Heart left ventricle (tissue), 13 donors: ENCODE data around the gene ZNF154.

Source experiments
- CTCF ChIP-seq, 12 donors: fragments of 200-600 bp; sonication (generic) in 4 of 12; IDR thresholded peaks; one replicate each; pipeline versions ENCODE4 v1.5.0 to v1.8.0; 2018 to 2022; ENCODE audit warnings: antibody characterized with exemption in 12 of 12, mild to moderate bottlenecking in 5 of 12
- POLR2A ChIP-seq, 2 donors: fragments of 450-650 bp; IDR thresholded peaks; one replicate each; pipeline ENCODE4 v1.6.1; 2017; ENCODE audit warnings: antibody characterized with exemption in 2 of 2, mild to moderate bottlenecking in 2 of 2, moderate library complexity in 2 of 2
- donor health status: ischemic (EF 13 %, LVEDD 7.1; RV severe dilation, severe dysfunction).
- donor health status: DM: no; HTN: yes; CAD: no.
- donor health status: DM: no; HTN: no; CAD: no.
- donor health status: ischemic (EF 25% LVEDD 6.9; RV normal size, moderate dysfunction).
- donor health status: ischemic (EF 25% LVEDD 5.7; RV mildly dilated, moderate dysfunction).
- donor health status: ischemic (EF 35%, LVEDD 5.7; RV mildly dilated, moderate dysfunction).
- donor health status: nonischemic (EF 11% LVEDD 7.7; RV severe dilation, severe dysfunction).
- donor health status: DM: yes; HTN: yes; CAD: no.
- donor health status: PGD.
- donor health status: ischemic (EF 29% LVEDD 5.4; RV normal size, mild dysfunction).
- donor health status: nonischemic (EF 23%, LVEDD 6.1; RV moderate dilation, normal function).

GRCh38 chr19:57709616-57710015 is 612 bp upstream of the ZNF154 start:
- no peak for TF ChIP-seq CTCF (IDR thresholded peaks at IDR 0.05)
- no peak for TF ChIP-seq POLR2A (IDR thresholded peaks at IDR 0.05)
